HUES64 (cell line): ENCODE data around the gene PEX5L.
"Not testable (repeated sequence)": the region's sequence is repeated elsewhere in the genome, so short reads cannot be mapped to it uniquely, and the experiment has no call there.

Experiments
- H3K27ac ChIP-seq: 2 replicates; pipeline ENCODE4 v1.7.0; 2013; ENCODE audit warnings: low read depth, low read length, inconsistent platforms
- H3K27me3 ChIP-seq: 2 replicates; pipeline ENCODE4 v1.6.1; 2013; ENCODE audit warnings: mild to moderate bottlenecking, low read length; ENCODE audit not compliant: insufficient read depth
- H3K36me3 ChIP-seq: 2 replicates; pipeline ENCODE4 v1.6.1; 2013; ENCODE audit warnings: mild to moderate bottlenecking, low read length; ENCODE audit not compliant: insufficient read depth
- H3K4me1 ChIP-seq: 2 replicates; pipeline ENCODE4 v1.6.1; 2013; ENCODE audit warnings: mild to moderate bottlenecking, low read length, moderate library complexity; ENCODE audit not compliant: insufficient read depth
- H3K4me3 ChIP-seq: 2 replicates; pipeline ENCODE4 v1.5.1; 2013; ENCODE audit warnings: mild to moderate bottlenecking, low read length, moderate library complexity
- H3K9ac ChIP-seq: 2 replicates; pipeline ENCODE4 v1.6.1; 2013; ENCODE audit warnings: mild to moderate bottlenecking, low read depth, low read length
- H3K9me3 ChIP-seq: 2 replicates; pipeline ENCODE4 v1.6.1; 2013; ENCODE audit warnings: low read depth, low read length; ENCODE audit not compliant: insufficient read depth
- WGBS: fragments of 150-250, 120-280 bp; methylation state at CpG from one replicate; pipeline ENCODE4 v1.1.7; 2013; ENCODE audit warnings: missing lambda C conversion rate; 5-methylcytosine and 5-hydroxymethylcytosine counted together

Gene PEX5L

GRCh38 chr3:179809639-179810038 lies 227.1 kb downstream of the PEX5L start:
- H3K4me3 ChIP-seq: no peak overlapping the region
- H3K9me3 ChIP-seq: no peaks in the 10 kb centered on the region
- H3K4me1 ChIP-seq: no peaks in the 10 kb centered on the region
- H3K9ac ChIP-seq: no peak overlapping the region
- H3K27me3 ChIP-seq: no peaks in the 10 kb centered on the region
- no peaks in the 10 kb centered on the region for H3K36me3 ChIP-seq
- H3K27ac ChIP-seq: no peak overlapping the region

GRCh38 chr3:179807588-179807987 lies 229.1 kb downstream of the PEX5L start:
- 97% methylated on average over 14 of the region's 14 CpGs for WGBS

GRCh38 chr3:179806177-179806576 lies 230.6 kb downstream of the PEX5L start:
- H3K9ac ChIP-seq: no peak overlapping the region
- 94% methylated on average over 5 of the region's 5 CpGs for WGBS
- H3K4me3 ChIP-seq: no peak overlapping the region
- no peaks in the 10 kb centered on the region for H3K36me3 ChIP-seq
- no peaks in the 10 kb centered on the region for H3K4me1 ChIP-seq
- no peaks in the 10 kb centered on the region for H3K27me3 ChIP-seq
- H3K9me3 ChIP-seq: no peaks in the 10 kb centered on the region
- no peak overlapping the region for H3K27ac ChIP-seq

More at GRCh38 chr3:179807588-179807987, 229.1 kb downstream of the PEX5L start:
- H3K36me3 ChIP-seq: no peaks in the 10 kb centered on the region
- no peak overlapping the region for H3K4me3 ChIP-seq
- H3K27ac ChIP-seq: no peak overlapping the region
- H3K27me3 ChIP-seq: no peaks in the 10 kb centered on the region
- no peaks in the 10 kb centered on the region for H3K4me1 ChIP-seq
- no peaks in the 10 kb centered on the region for H3K9me3 ChIP-seq
- no peak overlapping the region for H3K9ac ChIP-seq

- Histone ChIP-seq H3K9ac (no peak overlapping the region), H3K27ac (no peak overlapping the region), H3K27me3 (no peaks in the 10 kb centered on the region), H3K9me3 (no peaks in the 10 kb centered on the region), H3K4me1 (no peaks in the 10 kb centered on the region), H3K4me3 (no peak overlapping the region), H3K36me3 (no peaks in the 10 kb centered on the region)
- 95% methylated on average over 3 of the region's 4 CpGs for WGBS
These were observed 234.9 kb downstream of the PEX5L start for GRCh38 chr3:179801856-179802255.

GRCh38 chr3:179801263-179801662 lies 235.5 kb downstream of the PEX5L start:
- H3K4me3 ChIP-seq: no peak overlapping the region
- H3K36me3 ChIP-seq: no peaks in the 10 kb centered on the region
- no peak overlapping the region for H3K9ac ChIP-seq
- H3K27me3 ChIP-seq: no peaks in the 10 kb centered on the region
- H3K27ac ChIP-seq: no peak overlapping the region
- H3K9me3 ChIP-seq: no peaks in the 10 kb centered on the region
- H3K4me1 ChIP-seq: no peaks in the 10 kb centered on the region

- no peaks in the 10 kb centered on the region for H3K4me1 ChIP-seq
- H3K36me3 ChIP-seq: no peaks in the 10 kb centered on the region
- H3K27me3 ChIP-seq: no peaks in the 10 kb centered on the region
- WGBS: no CpG with 5 or more reads among the region's 1 CpG
- no peak overlapping the region for H3K9ac ChIP-seq
- H3K9me3 ChIP-seq: no peaks in the 10 kb centered on the region
- H3K4me3 ChIP-seq: no peak overlapping the region
- H3K27ac ChIP-seq: no peak overlapping the region
These were observed 239.5 kb downstream of the PEX5L start for GRCh38 chr3:179797192-179797591.

- Histone ChIP-seq H3K4me3 (no peak overlapping the region), H3K4me1 (no peaks in the 10 kb centered on the region), H3K27me3 (no peaks in the 10 kb centered on the region), H3K9ac (no peak overlapping the region), H3K27ac (no peak overlapping the region), H3K36me3 (no peaks in the 10 kb centered on the region), H3K9me3 (no peaks in the 10 kb centered on the region)
- WGBS: 89% methylated on average over 4 of the region's 4 CpGs
These were observed 240.3 kb downstream of the PEX5L start for GRCh38 chr3:179796421-179796820.

- no peaks in the 10 kb centered on the region for H3K4me1 ChIP-seq
- 84% methylated on average over 4 of the region's 4 CpGs for WGBS
- H3K36me3 ChIP-seq: peaks cover 3% of the 10 kb centered on the region; the same call in 1 of the 2 replicates
- H3K9ac ChIP-seq: no peak overlapping the region
- no peak overlapping the region for H3K27ac ChIP-seq
- H3K4me3 ChIP-seq: no peak overlapping the region
- no peaks in the 10 kb centered on the region for H3K9me3 ChIP-seq
- H3K27me3 ChIP-seq: no peaks in the 10 kb centered on the region
These were observed 242.4 kb downstream of the PEX5L start for GRCh38 chr3:179794355-179794754.

GRCh38 chr3:179791793-179792192 lies 244.9 kb downstream of the PEX5L start:
- no peaks in the 10 kb centered on the region for H3K27me3 ChIP-seq
- no peaks in the 10 kb centered on the region for H3K4me1 ChIP-seq
- no peaks in the 10 kb centered on the region for H3K9me3 ChIP-seq
- H3K9ac ChIP-seq: no peak overlapping the region
- no peak overlapping the region for H3K4me3 ChIP-seq
- H3K36me3 ChIP-seq: peaks cover 8% of the 10 kb centered on the region; the same call in 1 of the 2 replicates
- no peak overlapping the region for H3K27ac ChIP-seq
- WGBS: 95% methylated on average over 3 of the region's 3 CpGs

GRCh38 chr3:179788996-179789395 lies 247.7 kb downstream of the PEX5L start:
- H3K4me3 ChIP-seq: no peak overlapping the region
- peaks cover 20% of the 10 kb centered on the region for H3K36me3 ChIP-seq
- no peaks in the 10 kb centered on the region for H3K27me3 ChIP-seq
- H3K9ac ChIP-seq: no peak overlapping the region
- H3K9me3 ChIP-seq: no peaks in the 10 kb centered on the region
- 97% methylated on average over 1 of the region's 1 CpG for WGBS
- H3K4me1 ChIP-seq: no peaks in the 10 kb centered on the region
- H3K27ac ChIP-seq: no peak overlapping the region

GRCh38 chr3:179782841-179783240 lies 253.9 kb downstream of the PEX5L start:
- not testable (repeated sequence) for H3K9ac ChIP-seq, H3K27me3 ChIP-seq, H3K4me3 ChIP-seq, H3K9me3 ChIP-seq, H3K4me1 ChIP-seq, H3K27ac ChIP-seq
- peaks cover 43% of the 10 kb centered on the region for H3K36me3 ChIP-seq
- 85% methylated on average over 5 of the region's 5 CpGs for WGBS

- no peak overlapping the region for H3K27ac ChIP-seq
- H3K9ac ChIP-seq: no peak overlapping the region
- H3K27me3 ChIP-seq: no peaks in the 10 kb centered on the region
- H3K4me1 ChIP-seq: peaks cover 16% of the 10 kb centered on the region
- H3K36me3 ChIP-seq: peaks cover 23% of the 10 kb centered on the region
- WGBS: 97% methylated on average over 28 of the region's 28 CpGs
- H3K4me3 ChIP-seq: no peak overlapping the region
- peaks cover 9% of the 10 kb centered on the region; the same call in 1 of the 2 replicates for H3K9me3 ChIP-seq
These were observed 261.2 kb downstream of the PEX5L start for GRCh38 chr3:179775416-179776122.
